HG02981 (cell line): ENCODE results near the gene RFX8.
"Not testable (repeated sequence)": the region's sequence is repeated elsewhere in the genome, so short reads cannot be mapped to it uniquely, and the experiment has no call there.

Source experiments
- ATAC-seq: cut with Tn5 transposase; IDR thresholded peaks from one replicate; pipeline ENCODE4 v1.9.1; 2021; ENCODE audit warnings: mild to moderate bottlenecking, moderate library complexity; ENCODE audit not compliant: unreplicated experiment

RFX8 gene

GRCh38 chr2:101486994-101487393, 12.1 kb upstream of the RFX8 start:
- no peak for ATAC-seq

GRCh38 chr2:101486258-101486701, 11.4 kb upstream of the RFX8 start:
- no peak for ATAC-seq

- no peak for ATAC-seq
These were observed 10.9 kb upstream of the RFX8 start for GRCh38 chr2:101485856-101486255.

- no peak for ATAC-seq
These were observed 5.9 kb upstream of the RFX8 start for GRCh38 chr2:101480764-101481163.

- no peak for ATAC-seq
These were observed 4.9 kb upstream of the RFX8 start for GRCh38 chr2:101479810-101480209.

- ATAC-seq = no peak
These were observed 4.4 kb upstream of the RFX8 start for GRCh38 chr2:101479328-101479727.

GRCh38 chr2:101478181-101479001, 3.5 kb upstream of the RFX8 start:
- ATAC-seq = no peak

GRCh38 chr2:101477556-101477955, 2.6 kb upstream of the RFX8 start:
- ATAC-seq = no peak

GRCh38 chr2:101476605-101477208, 1.8 kb upstream of the RFX8 start:
- ATAC-seq = no peak

GRCh38 chr2:101473911-101474701, 806 bp downstream of the RFX8 start:
- no peak for ATAC-seq

- no peak for ATAC-seq
These were observed 1.4 kb downstream of the RFX8 start for GRCh38 chr2:101473591-101473910.

- ATAC-seq = no peak
These were observed 5.0 kb downstream of the RFX8 start for GRCh38 chr2:101469863-101470262.

- no peak for ATAC-seq
These were observed 7.6 kb downstream of the RFX8 start for GRCh38 chr2:101467306-101467705.

GRCh38 chr2:101466426-101466825, 8.5 kb downstream of the RFX8 start:
- no peak for ATAC-seq

GRCh38 chr2:101464841-101465240, 10.1 kb downstream of the RFX8 start:
- no peak for ATAC-seq

GRCh38 chr2:101463911-101464641, 10.8 kb downstream of the RFX8 start:
- no peak for ATAC-seq

- no peak for ATAC-seq
These were observed 11.5 kb downstream of the RFX8 start for GRCh38 chr2:101463421-101463820.

GRCh38 chr2:101461381-101461780, 13.5 kb downstream of the RFX8 start:
- ATAC-seq = no peak

- not testable (repeated sequence) for ATAC-seq
These were observed 20.5 kb downstream of the RFX8 start for GRCh38 chr2:101454408-101454807.

- ATAC-seq = no peak
These were observed 23.9 kb downstream of the RFX8 start for GRCh38 chr2:101450965-101451364.

- no peak for ATAC-seq
These were observed 28.0 kb downstream of the RFX8 start for GRCh38 chr2:101446869-101447268.
